Activated CD4-positive, alpha-beta T cell treated with anti-CD3 and anti-CD28 coated beads for 48 hours (primary cell): ENCODE measurements around the gene PTBP1.
"Not testable (repeated sequence)": the region's sequence is repeated elsewhere in the genome, so short reads cannot be mapped to it uniquely, and the experiment has no call there.

ENCODE experiments used
- DNase-seq: peaks from one replicate; pipeline ENCODE4 v3.0.0-alpha.2; 2020

The PTBP1 gene

DNA sequence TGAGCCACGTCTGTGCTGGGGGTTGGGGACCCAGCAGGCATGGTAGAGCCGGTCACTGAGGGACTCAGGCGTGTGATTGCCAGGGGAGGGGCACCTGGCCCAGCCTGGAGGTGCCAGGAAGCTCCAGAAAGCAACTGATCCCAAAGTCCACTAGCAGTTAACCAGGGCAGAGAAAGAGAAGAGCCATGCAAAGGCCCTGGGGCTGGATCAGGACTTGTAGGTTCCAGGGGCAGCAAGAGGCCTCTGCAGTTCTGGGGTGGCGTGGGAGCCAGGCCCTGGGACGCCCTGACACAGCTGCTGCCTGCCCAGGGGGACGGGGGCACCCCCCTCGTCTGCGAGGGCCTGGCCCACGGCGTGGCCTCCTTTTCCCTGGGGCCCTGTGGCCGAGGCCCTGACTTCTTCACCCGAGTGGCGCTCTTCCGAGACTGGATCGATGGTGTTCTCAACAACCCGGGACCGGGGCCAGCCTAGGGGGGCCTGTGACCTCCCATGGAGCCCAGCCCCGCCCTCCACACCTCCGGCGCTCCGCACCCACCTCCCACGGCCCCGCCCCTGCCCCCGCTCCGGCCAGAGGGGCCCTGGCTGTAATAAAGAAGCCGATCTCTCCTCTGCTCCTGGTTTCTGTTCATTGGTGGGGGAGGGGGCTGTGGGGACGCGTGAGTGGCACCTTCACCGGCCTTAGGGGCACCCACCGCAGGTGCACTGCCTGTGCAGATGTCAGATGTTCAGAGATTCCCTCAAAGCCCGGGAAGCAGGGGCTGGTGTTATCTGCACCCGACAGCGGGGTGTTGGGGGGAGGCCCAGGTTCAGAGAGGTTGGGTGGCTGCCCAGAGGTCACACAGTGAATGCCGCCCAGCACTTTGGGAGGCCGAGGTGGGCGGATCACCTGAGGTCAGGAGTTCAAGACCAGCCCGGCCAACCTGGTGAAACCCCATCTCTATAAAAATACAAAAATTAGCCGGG, 34.4 kb downstream of the PTBP1 start:
- no peak for DNase-seq

DNA sequence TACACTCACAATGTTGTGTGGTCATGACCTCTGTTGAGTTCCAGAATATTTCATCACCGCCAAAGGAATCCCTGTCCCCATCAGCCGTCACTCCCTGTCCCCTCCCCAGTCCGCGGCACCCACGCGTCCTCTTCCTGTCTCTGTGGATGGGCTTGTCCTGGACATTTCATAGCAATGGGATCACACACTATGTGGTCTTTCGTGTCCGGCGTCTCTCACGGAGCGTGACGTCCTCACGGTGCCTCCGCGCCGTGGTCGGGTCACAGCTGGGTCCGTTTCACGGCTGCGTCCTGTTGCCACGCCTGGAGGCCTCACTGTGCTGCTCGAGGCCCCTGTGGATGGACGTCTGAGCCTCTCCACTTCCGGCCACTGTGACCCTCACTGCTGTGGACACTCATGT, 37.0 kb downstream of the PTBP1 start:
- DNase-seq, result no peak

DNA sequence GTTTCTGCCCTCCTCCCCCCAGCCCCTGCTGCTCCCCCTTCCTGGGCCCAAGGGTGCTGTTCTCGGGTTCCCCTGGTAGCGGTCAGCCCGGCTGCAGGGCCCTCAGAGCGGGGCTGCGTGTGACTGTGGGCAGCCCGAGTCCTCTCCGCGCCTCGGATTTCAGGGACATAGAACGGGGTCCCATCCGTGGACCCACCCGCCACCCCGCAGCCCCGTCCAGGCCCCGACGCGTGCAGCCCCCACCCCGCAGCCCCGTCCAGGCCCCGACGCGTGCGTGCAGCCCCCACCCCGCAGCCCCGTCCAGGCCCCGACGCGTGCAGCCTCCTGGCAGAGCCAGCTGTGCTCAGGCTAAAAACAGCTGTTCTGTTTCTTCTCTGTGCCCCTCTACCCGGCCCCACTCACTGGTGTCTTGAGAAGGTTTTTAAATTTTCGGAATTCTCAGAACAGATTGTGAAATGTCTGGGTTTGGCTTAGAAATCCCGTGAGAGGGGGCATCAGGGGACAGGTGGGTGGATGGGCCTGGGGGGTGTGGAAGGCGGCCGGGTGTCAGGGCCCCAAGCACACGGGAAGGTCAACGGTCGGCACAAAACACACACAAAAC, 38.1 kb downstream of the PTBP1 start:
- no peak for DNase-seq

GRCh38 chr19:840519-841206, 43.4 kb downstream of the PTBP1 start, which contains the start of gene PRTN3:
Gene PRTN3 (plus strand): TSS chr19:840999. CDS start chr19:841009, 10 bp downstream.
- no peak for DNase-seq

- not testable (repeated sequence) for DNase-seq
These were observed 45.5 kb downstream of the PTBP1 start for GRCh38 chr19:842802-843179.

DNA sequence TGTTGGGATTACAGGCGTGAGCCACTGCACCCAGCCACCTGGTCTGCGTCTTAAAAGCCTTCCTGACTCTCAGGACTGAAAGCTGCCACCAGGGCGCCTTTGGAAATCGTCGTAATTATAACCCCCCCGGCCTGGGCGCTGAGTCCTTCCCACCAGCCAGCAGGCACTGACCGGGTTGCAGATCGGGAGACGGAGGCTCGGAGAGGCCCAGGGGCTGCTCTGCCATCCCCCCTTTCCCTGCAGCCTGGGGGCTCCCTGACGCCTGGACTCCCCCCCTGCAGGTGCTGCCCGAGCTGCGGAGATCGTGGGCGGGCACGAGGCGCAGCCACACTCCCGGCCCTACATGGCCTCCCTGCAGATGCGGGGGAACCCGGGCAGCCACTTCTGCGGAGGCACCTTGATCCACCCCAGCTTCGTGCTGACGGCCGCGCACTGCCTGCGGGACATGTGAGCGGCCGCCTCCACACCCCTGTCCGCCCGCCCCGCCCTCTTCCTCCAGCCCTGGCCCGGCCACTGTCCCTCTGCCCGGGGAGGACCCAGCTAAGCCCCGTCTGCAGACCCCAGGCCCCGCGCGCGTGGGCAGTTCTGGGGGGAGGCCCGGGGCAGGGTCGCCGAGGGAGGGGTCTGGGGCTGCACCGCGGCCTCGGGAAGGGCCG, 46.1 kb downstream of the PTBP1 start:
- DNase-seq, result no peak

- no peak for DNase-seq
These were observed 46.7 kb downstream of the PTBP1 start for GRCh38 chr19:843836-844545.

DNA sequence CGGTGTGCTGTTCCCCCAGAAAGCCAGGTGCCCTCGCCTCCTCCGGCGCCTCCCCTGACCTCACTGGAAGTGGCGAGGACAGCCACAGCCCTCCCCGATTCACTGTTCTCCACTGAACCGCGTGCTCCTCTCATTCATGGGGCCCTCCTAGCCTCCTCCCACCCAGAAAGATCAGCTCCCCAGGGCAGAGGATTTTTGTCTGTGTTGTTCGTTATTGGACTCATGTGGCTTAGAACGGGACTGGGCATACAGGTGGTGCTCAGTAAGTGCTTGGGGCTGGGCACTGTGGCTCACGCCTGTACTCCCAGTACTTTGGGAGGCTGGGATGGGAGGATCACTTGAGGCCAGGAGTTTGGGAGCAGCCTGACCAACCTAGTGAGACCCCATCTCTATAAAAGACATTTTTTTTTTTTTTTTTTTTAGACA, 47.3 kb downstream of the PTBP1 start:
- DNase-seq, result no peak

- DNase-seq, result no peak
These were observed 48.7 kb downstream of the PTBP1 start for GRCh38 chr19:845707-846521.

DNA sequence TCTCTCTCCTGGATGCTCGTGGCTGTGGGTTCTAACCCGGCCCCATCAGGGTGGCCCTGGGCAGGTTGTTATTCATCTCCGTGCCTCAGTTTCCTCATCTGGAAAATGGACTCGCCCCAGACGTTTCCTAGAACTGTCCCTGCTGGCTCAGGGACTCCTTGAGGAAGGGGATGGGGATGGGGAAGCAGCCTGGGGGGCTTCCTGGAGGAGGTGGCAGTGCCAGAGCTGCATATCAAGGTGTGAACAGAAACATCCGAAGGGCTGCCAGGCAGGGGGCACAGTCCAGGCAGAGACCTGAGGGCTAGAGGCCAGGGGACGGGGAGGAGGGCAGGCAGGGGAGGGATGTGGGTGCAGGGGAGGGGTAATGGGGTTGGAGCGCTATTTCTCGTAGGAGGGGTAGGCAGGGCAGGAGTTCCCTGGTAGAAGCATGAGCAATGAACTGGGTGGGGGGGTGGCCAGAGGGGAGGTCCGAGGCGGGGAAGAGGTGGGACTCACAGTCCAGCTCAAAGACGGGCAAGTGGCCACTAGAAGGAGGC, 51.2 kb downstream of the PTBP1 start:
- no peak for DNase-seq

DNA sequence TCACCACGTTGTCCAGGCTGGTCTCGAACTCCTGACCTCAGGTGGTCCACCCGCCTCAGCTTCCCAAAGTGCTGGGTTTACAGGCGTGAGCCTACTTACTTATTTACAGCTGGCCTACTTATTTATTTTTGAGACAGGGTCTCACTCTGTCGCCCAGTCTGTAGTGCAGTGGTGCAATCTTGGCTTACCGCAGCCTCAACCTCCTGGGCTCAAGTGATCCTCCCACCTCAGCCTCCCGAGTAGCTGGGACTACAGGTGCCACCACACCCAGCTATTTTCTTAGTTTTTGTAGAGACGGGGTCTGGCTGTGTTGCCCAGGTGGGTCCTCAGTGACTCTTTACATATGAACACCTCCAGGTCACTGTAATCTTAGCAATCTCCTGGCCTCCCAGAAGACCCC, 51.9 kb downstream of the PTBP1 start:
- DNase-seq, result not testable (repeated sequence)

GRCh38 chr19:850221-850978, 53.1 kb downstream of the PTBP1 start:
- DNase-seq, result peak; percentile 38

DNA sequence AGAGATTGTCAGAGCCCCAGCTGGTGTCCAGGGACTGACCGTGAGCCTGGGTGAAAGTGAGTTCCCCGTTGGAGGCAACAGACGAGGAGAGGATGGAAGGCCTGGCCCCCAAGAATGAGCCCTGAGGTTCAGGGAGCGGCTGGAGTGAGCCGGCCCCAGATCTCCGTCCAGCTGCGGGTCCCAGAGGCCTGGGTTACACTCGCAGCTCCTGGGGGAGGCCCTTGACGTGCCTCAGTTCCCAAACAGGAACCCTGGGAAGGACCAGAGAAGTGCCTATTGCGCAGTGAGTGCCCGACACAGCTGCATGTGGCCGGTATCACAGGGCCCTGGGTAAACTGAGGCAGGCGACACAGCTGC, 53.7 kb downstream of the PTBP1 start:
- DNase-seq, result no peak

- no peak for DNase-seq
These were observed 55.1 kb downstream of the PTBP1 start, which contains the start of gene ELANE for GRCh38 chr19:852136-853013. Gene ELANE (plus strand): TSS chr19:852303. CDS start chr19:852329, 26 bp downstream.

DNA sequence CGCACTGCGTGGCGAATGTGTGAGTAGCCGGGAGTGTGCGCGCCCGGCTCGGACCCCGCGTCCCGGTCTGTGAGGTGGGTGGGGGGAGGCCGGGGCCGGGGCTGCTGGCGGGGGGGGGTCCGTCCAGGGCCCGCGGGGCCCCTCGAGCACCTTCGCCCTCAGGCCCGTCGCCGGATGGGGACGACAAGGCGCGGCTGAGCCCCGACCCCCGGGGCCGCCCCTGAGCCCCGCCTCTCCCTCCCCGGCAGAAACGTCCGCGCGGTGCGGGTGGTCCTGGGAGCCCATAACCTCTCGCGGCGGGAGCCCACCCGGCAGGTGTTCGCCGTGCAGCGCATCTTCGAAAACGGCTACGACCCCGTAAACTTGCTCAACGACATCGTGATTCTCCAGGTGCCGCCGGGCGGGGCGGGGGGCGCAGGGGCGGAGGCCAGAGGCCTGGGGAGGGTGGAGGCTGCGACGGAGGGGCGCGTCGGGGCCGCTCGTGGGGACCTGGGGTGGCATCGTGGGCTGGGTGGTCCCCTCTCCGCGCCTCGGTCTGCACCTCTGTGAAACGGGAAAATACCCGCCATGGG, 55.8 kb downstream of the PTBP1 start:
- DNase-seq, result no peak

GRCh38 chr19:853614-854220, 56.5 kb downstream of the PTBP1 start:
- DNase-seq, result not testable (repeated sequence)

DNA sequence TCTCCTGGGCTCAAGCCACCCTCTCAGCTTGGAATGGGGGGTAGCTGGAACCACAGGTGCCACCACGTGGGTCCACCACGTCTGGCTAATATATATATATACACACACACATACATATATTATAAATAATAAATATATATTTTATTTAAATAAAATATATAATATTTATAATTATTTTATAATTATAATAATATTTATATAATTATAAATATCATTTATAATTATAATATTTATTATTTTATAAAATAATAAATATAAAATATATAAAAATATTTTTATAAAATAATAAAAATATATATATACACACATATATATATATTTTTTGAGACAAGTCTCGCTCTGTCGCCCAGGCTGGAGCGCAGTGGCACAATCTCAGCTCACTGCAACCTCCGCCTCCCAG, 57.3 kb downstream of the PTBP1 start:
- DNase-seq, result no peak

- no peak for DNase-seq
These were observed 57.9 kb downstream of the PTBP1 start for GRCh38 chr19:855142-855541.
